Uterus (tissue), 2 donors: ENCODE data around the gene VAMP5.

Experiments
- CTCF ChIP-seq, 4 experiments: fragments of 200-600 bp in 2 of 4; fragments of 450-650 bp in 2 of 4; sonication (generic) in 2 of 4; IDR thresholded peaks; one replicate each; pipeline ENCODE4 v1.5.1; 2016 to 2019; ENCODE audit warnings: antibody characterized with exemption in 4 of 4, mild to moderate bottlenecking in 2 of 4, moderate library complexity in 1 of 4
- POLR2A ChIP-seq, 2 donors: fragments of 450-650 bp; IDR thresholded peaks; one replicate each; pipeline ENCODE4 v1.6.1; 2016; ENCODE audit warnings: antibody characterized with exemption in 2 of 2, mild to moderate bottlenecking in 1 of 2, moderate library complexity in 1 of 2

DNA sequence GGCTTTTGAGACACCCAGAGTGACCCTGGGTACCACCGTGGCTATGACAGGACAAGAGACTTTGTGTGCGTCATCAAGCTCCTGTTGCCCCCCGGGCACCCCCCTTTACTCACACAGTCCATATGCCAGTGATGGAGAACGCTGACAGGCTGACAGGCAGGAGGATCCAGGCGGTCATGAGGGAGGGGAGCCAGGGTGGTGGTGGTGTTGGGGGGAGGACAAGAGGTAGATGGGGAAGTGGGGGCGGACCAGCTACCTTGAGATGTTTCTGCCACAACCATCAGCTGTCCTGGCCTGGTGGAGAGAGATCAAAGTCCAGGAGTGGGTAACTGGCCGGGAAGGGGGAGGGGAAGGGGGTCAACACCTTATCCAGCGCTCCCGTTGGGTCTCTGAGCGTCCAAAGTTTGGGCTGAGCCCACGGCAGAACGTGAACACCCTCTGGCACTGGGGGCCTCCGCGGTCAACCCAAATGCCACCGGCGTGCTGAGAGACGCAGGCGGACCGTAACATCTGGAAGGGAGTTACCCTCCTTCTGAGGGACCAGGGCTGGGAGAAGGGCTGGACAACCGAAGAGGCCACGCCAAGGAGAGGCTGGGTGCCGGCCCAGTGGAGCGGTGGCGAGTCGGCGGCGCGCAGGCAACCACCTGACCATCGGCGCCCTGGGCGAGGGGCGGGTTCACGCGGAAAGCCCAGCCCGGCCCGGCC is 17.7 kb downstream of the VAMP5 start:
- TF ChIP-seq CTCF (IDR thresholded peaks at IDR 0.05), result no peak
- no peak for TF ChIP-seq POLR2A (IDR thresholded peaks at IDR 0.05)
